ENCODE data around the gene ADGRL3.

GRCh38 chr4:61533140-61533539 is 333.0 kb downstream of the ADGRL3 start:
- TF ChIP-seq EP300 (IDR thresholded peaks at IDR 0.05) (no peak), CTCF (IDR thresholded peaks at IDR 0.05) (no peak)
